CD14-positive monocyte (primary cell): ENCODE data around the gene TPX2. TPM values are rescaled to one million over a fixed set of nuclear protein-coding genes. Genes with fewer than 3 reads are reported as not detected.

Experiments used
- DNase-seq, 3 donors: peaks; one replicate each; pipeline ENCODE4 v3.0.0-alpha.2; 2011 to 2022
- H2AFZ ChIP-seq: 2 replicates; pipeline ENCODE4 v1.6.0; 2012; ENCODE audit warnings: mild to moderate bottlenecking, low read depth, low read length, inconsistent platforms; ENCODE audit not compliant: insufficient read depth, poor library complexity, severe bottlenecking
- H3K27ac ChIP-seq, 2 donors: 1 replicate in 1 of 2; 2 replicates in 1 of 2; pipeline ENCODE4 v1.5.1; 2012 to 2013; ENCODE audit warnings: low read length in 2 of 2, control low read depth in 1 of 2, inconsistent platforms in 1 of 2, low read depth in 1 of 2, mild to moderate bottlenecking in 1 of 2
- H3K27me3 ChIP-seq, 2 donors: one replicate each; pipeline versions ENCODE4 v1.6.0 to v1.6.1; 2011 to 2013; ENCODE audit warnings: low read length in 2 of 2; ENCODE audit not compliant: control insufficient read depth in 2 of 2, insufficient read depth in 2 of 2
- H3K36me3 ChIP-seq, 2 donors: replicated peaks in 1 of 2; 1 replicate in 1 of 2; 2 replicates in 1 of 2; pipeline versions ENCODE4 v1.5.1 to v1.6.1; 2012 to 2013; ENCODE audit warnings: low read length in 2 of 2, control low read depth in 1 of 2, inconsistent platforms in 1 of 2, mild to moderate bottlenecking in 1 of 2; ENCODE audit not compliant: insufficient read depth in 2 of 2, control insufficient read depth in 1 of 2
- H3K4me1 ChIP-seq, 2 donors: 1 replicate in 1 of 2; 2 replicates in 1 of 2; pipeline versions ENCODE4 v1.5.1 to v1.6.1; 2012 to 2013; ENCODE audit warnings: low read length in 2 of 2, control low read depth in 1 of 2, inconsistent platforms in 1 of 2, mild to moderate bottlenecking in 1 of 2, moderate library complexity in 1 of 2; ENCODE audit not compliant: insufficient read depth in 2 of 2, control insufficient read depth in 1 of 2
- H3K4me2 ChIP-seq: replicated peaks from 2 replicates; pipeline ENCODE3; 2012; ENCODE audit warnings: low read length, moderate library complexity, mild to moderate bottlenecking; ENCODE audit not compliant: poor library complexity, severe bottlenecking; ENCODE audit errors: extremely low read depth
- H3K4me3 ChIP-seq, 3 experiments: fragments of 200-600 bp in 1 of 3; sonication (generic) in 1 of 3; replicated peaks in 1 of 3; 1 replicate in 2 of 3; 2 replicates in 1 of 3; pipeline ENCODE4 v1.5.1; 2011 to 2013; ENCODE audit warnings: low read length in 3 of 3, mild to moderate bottlenecking in 3 of 3, control low read depth in 2 of 3, low read depth in 2 of 3, inconsistent platforms in 1 of 3, moderate library complexity in 1 of 3
- H3K79me2 ChIP-seq: 2 replicates; pipeline ENCODE4 v1.6.0; 2012; ENCODE audit warnings: mild to moderate bottlenecking, control low read depth, inconsistent platforms, low read length, moderate library complexity; ENCODE audit not compliant: insufficient read depth
- H3K9ac ChIP-seq: 2 replicates; pipeline ENCODE4 v1.6.0; 2017; ENCODE audit warnings: low read length, mild to moderate bottlenecking; ENCODE audit not compliant: insufficient read depth, poor library complexity, severe bottlenecking
- H3K9me3 ChIP-seq, 2 donors: replicated peaks in 1 of 2; 1 replicate in 1 of 2; 2 replicates in 1 of 2; pipeline versions ENCODE4 v1.5.1 to v1.6.1; 2012 to 2013; ENCODE audit warnings: low read length in 2 of 2, control low read depth in 1 of 2; ENCODE audit not compliant: control insufficient read depth in 1 of 2, insufficient read depth in 1 of 2
- H4K20me1 ChIP-seq: 2 replicates; pipeline ENCODE4 v1.6.0; 2012; ENCODE audit warnings: mild to moderate bottlenecking, low read length, control low read depth, moderate library complexity; ENCODE audit not compliant: insufficient read depth
- H3K27ac Mint-ChIP-seq, 7 donors: one replicate each; pipeline ENCODE4 v1.8.0; 2020; ENCODE audit warnings: mild to moderate bottlenecking in 7 of 7, mixed read lengths in 7 of 7, moderate library complexity in 6 of 7, inconsistent platforms in 2 of 7
- H3K27me3 Mint-ChIP-seq, 3 donors: one replicate each; pipeline ENCODE4 v1.8.0; 2021 to 2022; ENCODE audit warnings: low read depth in 3 of 3, mild to moderate bottlenecking in 3 of 3, mixed read lengths in 3 of 3, moderate library complexity in 3 of 3, inconsistent platforms in 1 of 3
- H3K36me3 Mint-ChIP-seq, 2 donors: one replicate each; pipeline ENCODE4 v1.8.0; 2020; ENCODE audit warnings: mixed read lengths in 2 of 2, inconsistent platforms in 1 of 2, mild to moderate bottlenecking in 1 of 2
- H3K4me1 Mint-ChIP-seq: one replicate; pipeline ENCODE4 v1.8.0; 2020; ENCODE audit warnings: mild to moderate bottlenecking, mixed read lengths
- H3K4me3 Mint-ChIP-seq, 2 donors: one replicate each; pipeline ENCODE4 v1.8.0; 2020; ENCODE audit warnings: mild to moderate bottlenecking in 2 of 2, mixed read lengths in 2 of 2, moderate library complexity in 1 of 2
- H3K9me3 Mint-ChIP-seq, 7 donors: one replicate each; pipeline ENCODE4 v1.8.0; 2020 to 2022; ENCODE audit warnings: mixed read lengths in 7 of 7, mild to moderate bottlenecking in 6 of 7, moderate library complexity in 6 of 7, inconsistent platforms in 2 of 7
- CTCF ChIP-seq: fragments of 200-600 bp; IDR thresholded peaks from one replicate; pipeline ENCODE4 v1.8.0; 2022; ENCODE audit warnings: antibody characterized with exemption, mild to moderate bottlenecking
- WGBS: methylation state at CpG from one replicate; pipeline ENCODE4 v1.1.5; 2013; ENCODE audit warnings: missing lambda C conversion rate; ENCODE audit not compliant: insufficient coverage; 5-methylcytosine and 5-hydroxymethylcytosine counted together
- intact Hi-C, 2 donors: fragments of 100-400 bp; cut with micrococcal nuclease; formaldehyde crosslinking; loops; one replicate each; pipeline versions ENCODE4 v1.15.0 to v1.15.1; 2023
- polyA plus RNA-seq, 3 donors: library from polyadenylated mRNA; depleted of rRNA in 1 of 3; unstranded in 2 of 3; stranded (reverse) in 1 of 3; fragments of 300-500 nt in 2 of 3; fragments of >200 nt in 1 of 3; fragmentation: Illumina TruSeq in 2 of 3; gene quantifications; 1 replicate in 2 of 3; 2 replicates in 1 of 3; pipeline ENCODE4 v1.2.3, GENCODE V29; 2012 to 2021

Gene TPX2
- polyA plus RNA-seq, 3 donors = 0.06 TPM; not detected in 2

GRCh38 chr20:31823360-31824124 is 84.5 kb downstream of the TPX2 start:
- TF ChIP-seq CTCF = no peak
- H3K9ac ChIP-seq = no peak overlapping the region
- Mint-ChIP-seq H3K4me1 (peaks cover 4% of the 10 kb centered on the region), H3K9me3 (peaks cover 0 to 2% (median 0%) of the 10 kb centered on the region in 7 donors), H3K27ac (no peak overlapping the region), H3K4me3 (no peak overlapping the region), H3K36me3 (no peaks in the 10 kb centered on the region), H3K27me3 (peaks cover 2 to 8% (median 5%) of the 10 kb centered on the region in 3 donors)
- H3K27me3 ChIP-seq = peaks cover 0 to 6% of the 10 kb centered on the region in 2 donors
- H3K27ac ChIP-seq = no peak overlapping the region
- no peak for DNase-seq
- H3K4me3 ChIP-seq = no peak overlapping the region
- no peaks in the 10 kb centered on the region for H3K36me3 ChIP-seq
- no peak overlapping the region for H3K4me2 ChIP-seq
- no peaks in the 10 kb centered on the region for H3K9me3 ChIP-seq
- H3K79me2 ChIP-seq = no peaks in the 10 kb centered on the region
- H2AFZ ChIP-seq = no peak overlapping the region
- no peaks in the 10 kb centered on the region for H4K20me1 ChIP-seq
- intact Hi-C loops = loop anchor here (1.0 to 10.0 kb wide), 4 partner anchors 21 to 211 kb away; partner anchors contain the start of genes FOXS1 (in 1 of the 2) and PDRG1 (in 1 of the 2)
- 69% methylated on average over 14 of the region's 14 CpGs for WGBS
- H3K4me1 ChIP-seq = peaks cover 3 to 9% of the 10 kb centered on the region in 2 donors

- DNase-seq = no peak
- no peak overlapping the region for H3K4me3 ChIP-seq
- no peak overlapping the region for H3K4me3 Mint-ChIP-seq
- peaks cover 2 to 8% (median 8%) of the 10 kb centered on the region in 3 donors for H3K27me3 Mint-ChIP-seq
- no peak overlapping the region for H2AFZ ChIP-seq
- H3K36me3 ChIP-seq = no peaks in the 10 kb centered on the region
- H3K4me1 Mint-ChIP-seq = peaks cover 4% of the 10 kb centered on the region
- H3K9me3 Mint-ChIP-seq = peaks cover 0 to 2% (median 0%) of the 10 kb centered on the region in 7 donors
- H3K9ac ChIP-seq = no peak overlapping the region
- no peaks in the 10 kb centered on the region for H3K36me3 Mint-ChIP-seq
- WGBS = no CpG with 5 or more reads among the region's 4 CpGs
- no peaks in the 10 kb centered on the region for H4K20me1 ChIP-seq
- H3K4me2 ChIP-seq = no peak overlapping the region
- intact Hi-C loops = loop anchor here in 1 of 2 donors (5.0 to 10.0 kb wide), 2 partner anchors 128 to 211 kb away; partner anchors contain the start of gene PDRG1
- H3K27me3 ChIP-seq = peaks cover 0 to 6% of the 10 kb centered on the region in 2 donors
- no peak overlapping the region for H3K27ac Mint-ChIP-seq
- no peaks in the 10 kb centered on the region for H3K9me3 ChIP-seq
- no peak overlapping the region for H3K27ac ChIP-seq
- no peak for TF ChIP-seq CTCF
- H3K4me1 ChIP-seq = peaks cover 3 to 9% of the 10 kb centered on the region in 2 donors
- no peaks in the 10 kb centered on the region for H3K79me2 ChIP-seq
Observed at GRCh38 chr20:31824125-31824485, 85.0 kb downstream of the TPX2 start.
